KMS-11 (cell line): Measurements from ENCODE around the gene LMCD1.

Source experiments
- H2AFZ ChIP-seq: fragments of 200-600 bp; sonication (generic); 2 replicates; pipeline ENCODE4 v1.6.1; 2016; ENCODE audit warnings: antibody characterized with exemption, mixed run types, low read depth
- H3K27ac ChIP-seq: fragments of 200-600 bp; sonication (generic); 2 replicates; pipeline ENCODE4 v1.6.1; 2016; ENCODE audit warnings: mild to moderate bottlenecking, mixed run types
- H3K27me3 ChIP-seq: fragments of 200-600 bp; sonication (generic); 2 replicates; pipeline ENCODE4 v1.6.1; 2017; ENCODE audit warnings: mild to moderate bottlenecking, low read depth, mixed run types, moderate library complexity; ENCODE audit not compliant: insufficient read depth
- H3K36me3 ChIP-seq: fragments of 200-600 bp; sonication (generic); 2 replicates; pipeline ENCODE4 v1.6.1; 2017; ENCODE audit warnings: mild to moderate bottlenecking, mixed run types; ENCODE audit not compliant: insufficient read depth
- H3K4me1 ChIP-seq: fragments of 200-600 bp; sonication (generic); 2 replicates; pipeline ENCODE4 v1.6.1; 2016; ENCODE audit warnings: mild to moderate bottlenecking, low read depth, mixed run types; ENCODE audit not compliant: poor library complexity, severe bottlenecking
- H3K4me2 ChIP-seq: fragments of 200-600 bp; sonication (generic); 2 replicates; pipeline ENCODE4 v1.7.0; 2016; ENCODE audit warnings: mild to moderate bottlenecking, mixed run types
- H3K4me3 ChIP-seq: fragments of 200-600 bp; sonication (generic); IDR thresholded peaks from 2 replicates; pipeline ENCODE4 v1.6.1; 2017; ENCODE audit warnings: low read depth, low read length, mixed read lengths; ENCODE audit not compliant: insufficient read depth
- H3K79me2 ChIP-seq: fragments of 200-600 bp; sonication (generic); 2 replicates; pipeline ENCODE4 v1.6.1; 2016; ENCODE audit warnings: low read depth, mixed run types; ENCODE audit not compliant: insufficient read depth
- H3K9ac ChIP-seq: fragments of 200-600 bp; sonication (generic); 2 replicates; pipeline ENCODE4 v1.6.1; 2016; ENCODE audit warnings: mild to moderate bottlenecking, mixed run types
- H4K20me1 ChIP-seq: fragments of 200-600 bp; sonication (generic); 2 replicates; pipeline ENCODE4 v1.6.1; 2016; ENCODE audit warnings: mild to moderate bottlenecking, mixed run types; ENCODE audit not compliant: insufficient read depth
- CTCF ChIP-seq: fragments of 200-600 bp; sonication (generic); conservative IDR thresholded peaks from 2 replicates; pipeline ENCODE4 v1.6.1; 2017; ENCODE audit warnings: low read depth, mild to moderate bottlenecking, antibody characterized with exemption, low read length, moderate library complexity, mixed read lengths

The LMCD1 gene

GRCh38 chr3:8589880-8590556 lies 88.4 kb downstream of the LMCD1 start:
- Histone ChIP-seq H3K27ac (no peak overlapping the region), H3K36me3 (no peaks in the 10 kb centered on the region), H3K27me3 (no peaks in the 10 kb centered on the region), H3K79me2 (no peaks in the 10 kb centered on the region), H3K4me3 (no peak overlapping the region), H2AFZ (no peak overlapping the region), H4K20me1 (no peaks in the 10 kb centered on the region), H3K4me2 (no peak overlapping the region), H3K4me1 (no peaks in the 10 kb centered on the region), H3K9ac (no peak overlapping the region)
- TF ChIP-seq CTCF = no peak

- H3K4me1 ChIP-seq = no peaks in the 10 kb centered on the region
- H3K36me3 ChIP-seq = no peaks in the 10 kb centered on the region
- no peaks in the 10 kb centered on the region for H3K79me2 ChIP-seq
- H3K27me3 ChIP-seq = no peaks in the 10 kb centered on the region
- no peak overlapping the region for H3K9ac ChIP-seq
- no peak overlapping the region for H3K4me2 ChIP-seq
- no peaks in the 10 kb centered on the region for H4K20me1 ChIP-seq
- H3K27ac ChIP-seq = no peak overlapping the region
- TF ChIP-seq CTCF = no peak
- H2AFZ ChIP-seq = no peak overlapping the region
- H3K4me3 ChIP-seq = no peak overlapping the region
Measured at GRCh38 chr3:8593021-8593827, 91.6 kb downstream of the LMCD1 start.

- Histone ChIP-seq H3K79me2 (no peaks in the 10 kb centered on the region), H3K27ac (no peak overlapping the region), H3K4me3 (no peak overlapping the region), H3K9ac (no peak overlapping the region), H3K4me2 (no peak overlapping the region), H3K36me3 (no peaks in the 10 kb centered on the region), H3K27me3 (no peaks in the 10 kb centered on the region), H3K4me1 (no peaks in the 10 kb centered on the region), H4K20me1 (no peaks in the 10 kb centered on the region), H2AFZ (no peak overlapping the region)
- TF ChIP-seq CTCF = no peak
Measured at GRCh38 chr3:8595252-8595651, 93.6 kb downstream of the LMCD1 start.

- H3K27me3 ChIP-seq = no peaks in the 10 kb centered on the region
- no peak overlapping the region for H3K27ac ChIP-seq
- no peaks in the 10 kb centered on the region for H3K4me1 ChIP-seq
- H4K20me1 ChIP-seq = no peaks in the 10 kb centered on the region
- TF ChIP-seq CTCF = no peak
- no peak overlapping the region for H3K4me3 ChIP-seq
- H3K9ac ChIP-seq = no peak overlapping the region
- H3K36me3 ChIP-seq = no peaks in the 10 kb centered on the region
- no peak overlapping the region for H2AFZ ChIP-seq
- H3K79me2 ChIP-seq = no peaks in the 10 kb centered on the region
- H3K4me2 ChIP-seq = no peak overlapping the region
Measured at GRCh38 chr3:8595695-8596115, 94.1 kb downstream of the LMCD1 start.
